HK-2 (cell line): Measurements from ENCODE around the gene RIOK2.

Experiments used
- DNase-seq: peaks from one replicate; pipeline ENCODE4 v3.0.0-alpha.2; 2018; ENCODE audit not compliant: unreplicated experiment

The RIOK2 gene

DNA sequence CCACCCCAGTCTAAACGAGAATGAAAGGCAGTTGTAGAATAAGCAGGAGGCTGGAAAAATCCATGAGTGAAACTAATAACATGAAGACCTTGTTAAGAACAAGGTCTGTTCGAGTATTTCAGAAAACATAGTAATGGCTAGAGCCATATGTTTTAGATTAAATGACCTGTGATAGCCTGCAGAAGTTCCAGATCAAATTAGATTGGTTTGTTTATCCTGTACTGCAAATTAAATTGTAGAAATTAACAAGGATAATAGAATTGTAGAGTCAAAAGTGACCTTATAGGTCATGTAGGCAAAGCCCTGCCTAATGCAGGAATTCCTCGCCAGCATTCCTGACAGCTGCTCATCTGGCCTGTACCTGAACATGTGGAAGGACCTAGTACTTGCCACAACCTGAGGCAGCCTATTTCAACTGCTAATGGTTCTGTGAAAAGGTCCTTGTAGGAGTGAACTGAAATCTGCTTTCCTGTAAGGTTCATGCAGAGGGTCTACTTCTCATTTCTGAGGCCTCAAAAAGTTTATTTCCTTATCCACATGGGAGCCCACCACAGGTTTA, 57.8 kb downstream of the RIOK2 start:
- no peak for DNase-seq

DNA sequence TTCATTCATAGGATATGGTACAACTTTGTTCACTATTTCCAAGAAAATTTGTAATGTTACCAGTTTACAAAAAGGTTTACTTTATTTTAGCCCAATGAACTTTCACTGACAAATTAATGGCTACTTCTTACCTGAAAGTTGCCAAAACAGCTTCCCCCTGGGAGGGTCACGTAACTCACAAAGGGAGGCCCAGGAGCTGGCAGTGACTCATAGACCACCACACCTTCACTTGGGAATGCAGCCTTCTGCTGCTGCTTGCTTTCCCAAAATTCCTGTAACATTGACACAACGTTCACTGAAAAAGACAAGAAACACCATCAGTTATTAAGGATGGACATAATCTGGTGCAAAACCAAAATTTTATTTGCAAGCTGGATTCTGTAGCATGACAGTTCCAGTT, 58.7 kb downstream of the RIOK2 start:
- no peak for DNase-seq

DNA sequence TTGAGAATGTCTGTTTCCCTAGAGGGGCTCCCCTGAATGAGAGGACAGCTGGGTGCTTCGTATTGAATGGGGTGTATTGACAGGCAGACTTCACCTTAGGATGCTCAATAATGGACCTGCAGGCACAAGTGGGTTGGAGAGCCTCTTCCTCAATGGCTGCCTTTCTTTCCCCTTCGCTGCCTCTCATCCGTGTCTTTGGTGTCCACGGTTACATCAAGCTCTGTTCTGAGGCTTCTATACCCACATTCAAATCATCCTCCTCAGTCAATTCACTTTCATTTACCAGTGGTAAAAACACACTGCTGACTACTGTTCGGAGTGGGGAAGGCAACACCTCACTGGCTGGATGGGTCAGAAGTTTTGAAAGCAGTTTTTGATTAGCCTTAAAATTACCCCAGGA, 61.2 kb downstream of the RIOK2 start:
- no peak for DNase-seq

DNA sequence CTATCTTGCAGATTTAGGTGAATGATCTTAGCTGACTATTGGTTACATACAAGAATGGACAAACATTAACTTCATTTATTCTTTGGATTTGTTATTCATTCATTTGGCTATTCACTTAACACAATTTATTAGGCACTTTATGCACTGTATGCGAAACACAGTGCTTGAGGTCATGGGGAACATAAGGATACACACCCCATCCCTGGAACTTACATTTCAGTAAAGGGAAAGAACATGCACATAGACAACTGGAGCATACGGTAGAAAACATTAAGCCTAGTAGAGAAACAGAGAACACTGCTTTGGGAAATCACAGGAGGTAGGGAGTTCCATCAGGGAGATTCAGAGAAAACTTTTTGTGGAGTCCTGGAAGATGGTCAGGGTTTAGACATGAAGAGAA, 62.9 kb downstream of the RIOK2 start:
- DNase-seq, result no peak

DNA sequence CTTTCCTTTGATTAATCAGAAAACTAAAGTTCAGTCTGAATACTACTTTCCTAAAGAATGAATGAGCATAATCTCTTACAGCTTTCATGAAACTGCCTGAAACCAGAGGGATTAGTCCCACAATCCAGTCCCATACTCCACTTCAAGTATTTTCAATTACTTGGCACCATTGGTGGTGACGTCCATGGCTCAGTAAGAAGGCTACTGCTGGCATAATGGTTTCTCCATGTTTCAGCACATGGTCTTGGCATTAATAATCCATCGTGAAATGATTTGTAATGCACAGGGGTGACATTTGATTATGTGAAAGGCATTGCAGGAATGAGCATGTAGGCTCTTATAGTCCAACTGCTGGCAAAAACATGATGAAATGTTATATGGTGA, 64.0 kb downstream of the RIOK2 start:
- no peak for DNase-seq

DNA sequence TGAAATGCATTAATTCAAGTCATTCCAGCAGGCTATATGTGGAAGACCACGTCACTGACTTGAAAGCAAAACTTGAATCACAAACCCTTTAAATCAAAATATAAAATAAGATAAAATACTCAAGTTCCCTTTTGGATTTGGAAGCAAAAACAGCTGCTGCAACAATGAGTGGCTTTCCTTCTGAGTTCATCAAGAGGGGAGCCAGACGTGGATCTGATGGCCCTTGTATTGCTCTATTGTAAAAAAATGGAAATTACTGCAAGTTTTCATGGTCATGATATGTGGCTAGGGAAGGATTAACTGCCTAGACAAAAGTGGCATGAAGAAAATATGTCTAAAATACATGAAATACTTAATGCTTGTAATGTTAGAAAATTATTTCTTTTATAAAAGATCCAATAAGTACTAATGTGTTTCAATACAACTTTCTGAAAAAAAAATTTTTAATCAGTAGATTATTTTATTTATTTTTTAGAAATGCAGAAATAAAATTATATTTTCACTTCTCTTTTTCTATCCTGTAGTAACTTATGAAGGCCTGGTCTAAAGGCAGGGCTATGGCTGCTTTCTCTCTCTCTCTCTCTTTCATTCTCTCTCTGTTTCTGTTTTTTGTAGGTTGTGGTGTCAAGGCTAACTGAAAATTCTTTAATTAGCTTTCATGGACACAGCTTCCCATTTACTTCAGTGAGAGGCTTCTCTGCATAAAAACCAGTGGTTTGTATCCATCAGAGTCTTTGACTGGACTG, 64.6 kb downstream of the RIOK2 start:
- no peak for DNase-seq

DNA sequence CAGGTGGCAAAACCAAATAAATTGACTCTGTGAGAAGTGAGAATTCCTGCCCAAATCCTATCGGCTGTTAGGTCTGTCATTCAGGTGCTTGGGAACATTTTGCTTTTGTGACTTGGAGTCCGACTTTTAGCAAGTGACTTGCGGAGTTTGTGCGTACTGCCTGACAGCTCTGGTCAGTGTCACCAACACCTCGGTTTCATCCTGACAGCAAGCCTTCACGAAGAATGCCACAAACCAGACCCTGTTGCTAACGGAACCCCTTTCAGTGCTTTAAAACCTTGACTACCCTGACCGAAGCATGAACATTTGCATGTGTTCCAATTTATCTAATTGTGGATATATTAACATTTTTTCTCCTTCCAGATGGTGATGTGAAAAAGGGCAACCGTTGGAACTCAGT, 67.1 kb downstream of the RIOK2 start:
- no peak for DNase-seq

DNA sequence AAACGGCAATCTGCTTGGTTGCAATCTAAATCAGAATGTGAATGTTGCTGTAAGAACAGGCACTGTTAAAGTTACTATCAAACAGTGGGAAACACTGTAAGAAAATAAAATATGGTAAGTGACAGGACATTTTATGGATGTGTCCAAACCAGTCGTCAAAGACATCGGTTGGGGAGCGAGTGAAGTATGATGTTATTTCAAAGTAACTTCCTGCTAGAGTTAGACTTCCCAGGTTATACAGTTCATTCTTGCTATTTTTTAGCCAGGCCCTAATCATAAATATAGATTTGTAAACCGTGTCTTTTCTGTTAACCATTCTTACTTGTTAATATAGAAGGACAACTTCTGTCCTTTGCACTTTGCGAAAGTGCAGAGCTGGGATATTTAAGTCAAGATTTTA, 70.8 kb downstream of the RIOK2 start:
- DNase-seq, result no peak

DNA sequence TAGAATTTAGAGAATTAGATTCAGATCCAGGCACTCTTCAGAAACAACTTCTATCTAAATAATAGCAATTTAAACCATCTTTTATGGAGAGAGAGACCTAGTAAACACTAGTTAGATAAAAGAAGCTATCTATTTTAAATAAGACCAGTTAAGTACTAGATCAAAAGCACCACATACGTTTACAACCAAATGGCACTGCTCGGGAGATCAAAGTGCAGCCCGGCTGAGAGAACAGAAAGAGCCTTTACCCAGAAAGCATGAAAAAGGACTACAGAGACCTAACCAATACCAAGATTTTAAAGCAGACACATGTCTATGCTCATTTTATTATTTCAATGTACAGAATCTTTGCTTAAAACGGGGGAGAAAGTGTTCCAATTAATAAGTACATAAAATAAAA, 71.4 kb downstream of the RIOK2 start:
- no peak for DNase-seq

DNA sequence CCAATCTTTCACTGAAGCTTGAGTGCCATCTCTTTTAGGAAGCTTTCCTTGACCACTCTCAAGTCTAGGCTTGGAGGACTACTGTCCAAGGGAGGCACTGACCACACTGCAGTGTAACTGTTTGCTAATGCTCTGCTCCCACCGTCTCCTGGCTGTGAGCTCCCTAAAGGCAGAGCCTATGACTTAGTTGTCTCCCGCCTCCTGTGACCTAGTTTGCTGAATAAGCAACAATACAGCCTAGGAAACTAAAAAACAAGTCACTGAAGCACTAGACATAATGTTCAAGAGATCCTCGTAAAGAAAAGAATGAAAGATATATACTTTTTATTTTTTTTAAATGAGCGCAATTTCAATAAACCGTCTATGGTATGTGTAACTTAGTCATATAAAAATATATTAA, 72.0 kb downstream of the RIOK2 start:
- no peak for DNase-seq
